GM18858 (cell line): Measurements from ENCODE around the gene CXorf51B.
"Not testable (repeated sequence)": the region's sequence is repeated elsewhere in the genome, so short reads cannot be mapped to it uniquely, and the experiment has no call there.

ENCODE experiments used
- ATAC-seq: cut with Tn5 transposase; IDR thresholded peaks from one replicate; pipeline ENCODE4 v1.9.1; 2021; ENCODE audit not compliant: unreplicated experiment

CXorf51B gene

GRCh38 chrX:146809471-146809870 lies at the start of gene CXorf51B:
Gene CXorf51B (plus strand): TSS chrX:146809771. CDS start chrX:146809792, 21 bp downstream.
- ATAC-seq, result not testable (repeated sequence)

DNA sequence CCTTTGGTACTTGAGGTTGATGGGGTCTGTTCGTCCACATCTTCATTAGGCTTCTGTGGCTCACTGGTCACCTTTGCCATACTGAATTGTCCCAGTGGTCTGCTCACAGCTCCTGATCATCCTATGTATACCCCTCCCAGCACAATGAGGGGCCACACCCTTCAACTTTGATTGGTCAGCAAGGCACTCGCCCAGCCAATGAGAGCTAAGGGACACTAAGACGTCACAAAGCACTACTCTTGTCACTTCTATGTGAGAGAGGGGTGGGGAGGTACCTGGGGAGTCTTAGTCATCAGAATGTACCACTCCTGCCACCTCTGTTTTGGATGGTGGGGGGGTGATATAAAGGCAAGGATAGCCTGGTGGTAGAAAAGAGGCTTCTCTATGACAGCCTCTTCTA lies 5.1 kb downstream of the CXorf51B start, which contains the start of gene CXorf51A:
CXorf51A (minus strand) TSS at position 101 of the 400 bp plus-strand sequence; CDS start at position 80, 21 bp downstream.
- ATAC-seq, result not testable (repeated sequence)

- ATAC-seq, result no peak
Observed at GRCh38 chrX:146831994-146832393, 22.4 kb downstream of the CXorf51B start.

DNA sequence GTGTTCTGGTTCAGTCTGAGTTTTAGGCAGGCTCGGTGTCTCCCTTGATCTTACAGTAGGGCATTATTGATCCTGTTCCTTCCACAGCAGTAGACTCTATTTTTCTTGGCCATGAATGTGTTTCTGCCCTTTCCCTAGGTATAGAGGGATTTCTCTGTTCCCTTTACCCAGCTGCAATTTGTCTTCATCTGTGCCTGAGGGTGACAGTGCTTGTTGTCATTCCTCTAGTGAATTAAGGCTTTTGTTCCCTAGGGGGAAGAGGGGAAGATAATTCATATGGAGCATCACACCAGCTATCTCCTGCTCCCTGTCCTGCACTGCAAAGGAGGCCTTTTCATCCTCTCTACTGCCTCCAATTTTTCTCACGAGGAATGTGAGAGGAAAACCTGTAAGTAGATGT lies 44.7 kb downstream of the CXorf51B start:
- ATAC-seq, result no peak
